Activated CD4-positive, alpha-beta memory T cell treated with anti-CD3 and anti-CD28 coated beads for 36 hours (primary cell): ENCODE measurements around the gene WASHC1. TPM values are rescaled to one million over a fixed set of nuclear protein-coding genes. Genes with fewer than 3 reads are reported as not detected.
"Not testable (repeated sequence)": the region's sequence is repeated elsewhere in the genome, so short reads cannot be mapped to it uniquely, and the experiment has no call there.

ENCODE experiments used
- CTCF ChIA-PET: fragments of 350-600 bp; sonication (Branson Sonifier 250); formaldehyde crosslinking; loops from one replicate; lab custom pipeline; 2021; ENCODE audit warnings: antibody characterized with exemption, inconsistent platforms; lab: Charles Lee
- POLR2A ChIA-PET: fragments of 350-600 bp; sonication (Branson Sonifier 250); formaldehyde crosslinking; loops from one replicate; lab custom pipeline; 2021; ENCODE audit warnings: antibody characterized with exemption; lab: Charles Lee
- DNase-seq: peaks from one replicate; pipeline ENCODE4 v3.0.0-alpha.2; 2020
- H3K27ac Mint-ChIP-seq: one replicate; pipeline ENCODE4 v1.8.0; 2021; ENCODE audit warnings: mixed read lengths
- H3K27me3 Mint-ChIP-seq: one replicate; pipeline ENCODE4 v1.8.0; 2021; ENCODE audit warnings: mixed read lengths
- H3K36me3 Mint-ChIP-seq: one replicate; pipeline ENCODE4 v1.8.0; 2021; ENCODE audit warnings: mixed read lengths
- H3K4me1 Mint-ChIP-seq: one replicate; pipeline ENCODE4 v1.8.0; 2021; ENCODE audit warnings: low read depth, mixed read lengths
- H3K4me3 Mint-ChIP-seq: one replicate; pipeline ENCODE4 v1.8.0; 2021; ENCODE audit warnings: mild to moderate bottlenecking, mixed read lengths
- H3K9me3 Mint-ChIP-seq: one replicate; pipeline ENCODE4 v1.8.0; 2021; ENCODE audit warnings: mixed read lengths
- intact Hi-C: fragments of 100-400 bp; cut with micrococcal nuclease; formaldehyde crosslinking; loops from one replicate; pipeline ENCODE4 v1.15.1; 2023
- total RNA-seq, 2 experiments: library from RNA; stranded (reverse); gene quantifications; one replicate each; pipeline ENCODE4 v1.2.3, GENCODE V29; 2021

The WASHC1 gene
- total RNA-seq, 2 experiments from 2014 or later, result 20.8 to 22.3 TPM

DNA sequence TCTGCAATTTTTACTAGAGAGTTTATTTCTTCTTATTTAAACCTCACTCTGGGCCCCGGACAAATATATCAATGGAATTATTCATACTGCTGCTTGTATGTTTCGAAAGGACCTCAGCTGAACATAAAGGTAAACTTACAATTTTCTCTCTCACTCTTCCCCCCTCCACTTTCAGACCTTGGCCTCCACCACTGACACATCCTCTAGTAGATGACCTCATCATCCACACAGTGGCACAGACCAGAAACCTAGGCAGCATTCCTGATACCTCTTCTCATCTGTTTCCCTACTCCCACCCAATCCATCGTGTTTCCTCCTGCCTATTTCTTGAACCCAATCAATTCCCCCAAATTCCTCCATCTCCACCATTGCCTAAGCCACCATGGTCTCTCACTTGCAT lies 15.2 kb upstream of the WASHC1 start:
- H3K9me3 Mint-ChIP-seq, POLR2A ChIA-PET, H3K4me3 Mint-ChIP-seq, DNase-seq, intact Hi-C loops, CTCF ChIA-PET, H3K27ac Mint-ChIP-seq, H3K27me3 Mint-ChIP-seq, H3K4me1 Mint-ChIP-seq, H3K36me3 Mint-ChIP-seq: not testable (repeated sequence)

- H3K4me1 Mint-ChIP-seq, POLR2A ChIA-PET, CTCF ChIA-PET, DNase-seq, H3K27ac Mint-ChIP-seq, H3K9me3 Mint-ChIP-seq, H3K27me3 Mint-ChIP-seq, H3K4me3 Mint-ChIP-seq, H3K36me3 Mint-ChIP-seq, intact Hi-C loops: not testable (repeated sequence)
These were observed 14.4 kb upstream of the WASHC1 start for GRCh38 chr9:43636-44035.

GRCh38 chr9:43116-43515 lies 13.9 kb upstream of the WASHC1 start:
- H3K36me3 Mint-ChIP-seq, H3K27ac Mint-ChIP-seq, H3K4me3 Mint-ChIP-seq, CTCF ChIA-PET, intact Hi-C loops, H3K4me1 Mint-ChIP-seq, DNase-seq, H3K9me3 Mint-ChIP-seq, H3K27me3 Mint-ChIP-seq, POLR2A ChIA-PET: not testable (repeated sequence)

GRCh38 chr9:41819-42218 lies 12.6 kb upstream of the WASHC1 start:
- CTCF ChIA-PET, H3K36me3 Mint-ChIP-seq, H3K4me1 Mint-ChIP-seq, DNase-seq, POLR2A ChIA-PET, H3K27me3 Mint-ChIP-seq, H3K27ac Mint-ChIP-seq, intact Hi-C loops, H3K4me3 Mint-ChIP-seq, H3K9me3 Mint-ChIP-seq: not testable (repeated sequence)

- H3K9me3 Mint-ChIP-seq, H3K27ac Mint-ChIP-seq, H3K36me3 Mint-ChIP-seq, CTCF ChIA-PET, DNase-seq, intact Hi-C loops, POLR2A ChIA-PET, H3K4me3 Mint-ChIP-seq, H3K4me1 Mint-ChIP-seq, H3K27me3 Mint-ChIP-seq: not testable (repeated sequence)
These were observed 12.0 kb upstream of the WASHC1 start for GRCh38 chr9:41261-41676.

DNA sequence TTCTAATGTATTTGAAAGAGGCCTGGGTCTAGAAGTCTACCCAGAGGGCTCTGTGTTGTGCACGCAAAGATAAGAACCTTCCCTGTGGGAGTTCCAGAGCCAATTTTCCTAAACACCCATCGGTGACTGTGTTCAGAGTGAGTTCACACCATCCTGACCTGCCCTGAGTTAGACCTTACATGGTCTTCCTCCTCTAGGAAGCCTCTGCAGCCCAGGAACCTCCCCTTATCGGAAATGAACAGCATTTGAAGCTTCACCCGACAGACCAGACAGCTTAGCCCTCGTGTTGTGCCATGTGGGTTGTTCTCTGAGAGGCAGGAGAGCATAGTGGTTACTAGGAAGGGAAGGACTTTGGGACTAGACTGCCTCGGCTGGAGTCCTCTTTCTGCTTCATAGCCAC lies 3.1 kb upstream of the WASHC1 start:
- H3K4me3 Mint-ChIP-seq, intact Hi-C loops, POLR2A ChIA-PET, DNase-seq, H3K9me3 Mint-ChIP-seq, CTCF ChIA-PET, H3K27me3 Mint-ChIP-seq, H3K36me3 Mint-ChIP-seq, H3K4me1 Mint-ChIP-seq, H3K27ac Mint-ChIP-seq: not testable (repeated sequence)

GRCh38 chr9:28775-29174 lies 481 bp downstream of the WASHC1 start:
- H3K9me3 Mint-ChIP-seq, POLR2A ChIA-PET, H3K27ac Mint-ChIP-seq, H3K4me3 Mint-ChIP-seq, H3K36me3 Mint-ChIP-seq, DNase-seq, H3K27me3 Mint-ChIP-seq, CTCF ChIA-PET, H3K4me1 Mint-ChIP-seq, intact Hi-C loops: not testable (repeated sequence)

GRCh38 chr9:21621-22020 lies 7.6 kb downstream of the WASHC1 start:
- POLR2A ChIA-PET, H3K9me3 Mint-ChIP-seq, H3K27ac Mint-ChIP-seq, CTCF ChIA-PET, intact Hi-C loops, DNase-seq, H3K4me3 Mint-ChIP-seq, H3K36me3 Mint-ChIP-seq, H3K27me3 Mint-ChIP-seq, H3K4me1 Mint-ChIP-seq: not testable (repeated sequence)

DNA sequence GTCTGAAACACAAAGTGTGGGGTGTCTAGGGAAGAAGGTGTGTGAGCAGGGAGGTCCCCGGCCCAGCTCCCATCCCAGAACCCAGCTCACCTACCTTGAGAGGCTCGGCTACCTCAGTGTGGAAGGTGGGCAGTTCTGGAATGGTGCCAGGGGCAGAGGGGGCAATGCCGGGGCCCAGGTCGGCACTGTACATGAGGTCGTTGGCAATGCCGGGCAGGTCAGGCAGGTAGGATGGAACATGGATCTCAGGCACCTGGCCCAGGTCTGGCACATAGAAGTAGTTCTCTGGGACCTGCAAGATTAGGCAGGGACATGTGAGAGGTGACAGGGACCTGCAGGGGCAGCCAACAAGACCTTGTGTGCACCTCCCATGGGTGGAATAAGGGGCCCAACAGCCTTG lies 12.4 kb downstream of the WASHC1 start:
- H3K4me3 Mint-ChIP-seq, POLR2A ChIA-PET, CTCF ChIA-PET, H3K27ac Mint-ChIP-seq, intact Hi-C loops, H3K9me3 Mint-ChIP-seq, DNase-seq, H3K36me3 Mint-ChIP-seq, H3K4me1 Mint-ChIP-seq, H3K27me3 Mint-ChIP-seq: not testable (repeated sequence)

DNA sequence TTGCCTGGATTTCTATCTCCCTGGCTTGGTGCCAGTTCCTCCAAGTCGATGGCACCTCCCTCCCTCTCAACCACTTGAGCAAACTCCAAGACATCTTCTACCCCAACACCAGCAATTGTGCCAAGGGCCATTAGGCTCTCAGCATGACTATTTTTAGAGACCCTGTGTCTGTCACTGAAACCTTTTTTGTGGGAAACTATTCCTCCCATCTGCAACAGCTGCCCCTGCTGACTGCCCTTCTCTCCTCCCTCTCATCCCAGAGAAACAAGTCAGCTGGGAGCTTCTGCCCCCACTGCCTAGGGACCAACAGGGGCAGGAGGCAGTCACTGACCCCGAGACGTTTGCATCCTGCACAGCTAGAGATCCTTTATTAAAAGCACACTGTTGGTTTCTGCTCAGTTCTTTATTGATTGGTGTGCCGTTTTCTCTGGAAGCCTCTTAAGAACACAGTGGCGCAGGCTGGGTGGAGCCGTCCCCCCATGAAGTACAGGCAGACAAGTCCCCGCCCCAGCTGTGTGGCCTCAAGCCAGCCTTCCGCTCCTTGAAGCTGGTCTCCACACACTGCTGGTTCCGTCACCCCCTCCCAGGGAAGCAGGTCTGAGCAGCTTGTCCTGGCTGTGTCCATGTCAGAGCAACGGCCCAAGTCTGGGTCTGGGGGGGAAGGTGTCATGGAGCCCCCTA lies 15.0 kb downstream of the WASHC1 start:
- H3K4me1 Mint-ChIP-seq, H3K9me3 Mint-ChIP-seq, DNase-seq, H3K27ac Mint-ChIP-seq, POLR2A ChIA-PET, CTCF ChIA-PET, intact Hi-C loops, H3K4me3 Mint-ChIP-seq, H3K27me3 Mint-ChIP-seq, H3K36me3 Mint-ChIP-seq: not testable (repeated sequence)

GRCh38 chr9:11206-11605 lies 18.1 kb downstream of the WASHC1 start:
- intact Hi-C loops, H3K27me3 Mint-ChIP-seq, H3K4me3 Mint-ChIP-seq, H3K36me3 Mint-ChIP-seq, POLR2A ChIA-PET, H3K4me1 Mint-ChIP-seq, CTCF ChIA-PET, H3K27ac Mint-ChIP-seq, H3K9me3 Mint-ChIP-seq: not testable (repeated sequence)
- peak; percentile 93 for DNase-seq

DNA sequence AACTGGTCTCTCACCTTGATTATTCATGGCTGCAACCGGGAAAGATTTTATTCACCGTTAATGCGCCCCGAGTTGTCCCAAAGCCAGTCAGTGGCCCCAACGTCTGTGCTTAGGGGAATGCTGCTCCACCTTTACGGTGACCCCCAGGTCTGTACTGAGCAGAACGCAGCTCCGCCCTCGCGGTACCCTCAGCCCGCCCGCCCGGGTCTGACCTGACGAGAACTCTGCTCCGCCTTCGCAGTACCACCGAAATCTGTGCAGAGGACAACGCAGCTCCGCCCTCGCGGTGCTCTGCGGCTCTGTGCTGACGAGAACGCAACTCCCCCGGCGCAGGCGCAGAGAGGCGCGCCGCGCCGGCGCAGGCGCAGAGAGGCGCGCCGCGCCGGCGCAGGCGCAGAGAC lies 18.6 kb downstream of the WASHC1 start:
- H3K4me3 Mint-ChIP-seq, H3K4me1 Mint-ChIP-seq, POLR2A ChIA-PET, H3K9me3 Mint-ChIP-seq, intact Hi-C loops, CTCF ChIA-PET, H3K27ac Mint-ChIP-seq, H3K36me3 Mint-ChIP-seq, H3K27me3 Mint-ChIP-seq: not testable (repeated sequence)
- peak; percentile 15 for DNase-seq

DNA sequence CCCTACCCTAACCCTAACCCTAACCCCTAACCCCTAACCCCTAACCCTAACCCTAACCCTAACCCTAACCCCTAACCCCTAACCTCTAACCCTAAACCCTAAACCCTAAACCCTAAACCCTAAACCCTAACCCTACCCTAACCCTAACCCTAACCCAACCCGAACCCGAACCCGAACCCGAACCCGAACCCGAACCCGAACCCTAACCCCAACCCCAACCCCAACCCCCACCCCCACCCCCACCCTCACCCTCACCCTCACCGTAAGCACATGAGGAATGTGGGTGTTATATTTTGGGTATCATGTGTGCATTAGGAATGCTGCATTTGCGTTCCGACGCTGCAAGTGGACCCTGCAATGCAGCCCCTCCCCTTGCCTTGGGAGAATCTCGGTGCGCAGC lies 19.0 kb downstream of the WASHC1 start:
- H3K4me1 Mint-ChIP-seq, CTCF ChIA-PET, H3K36me3 Mint-ChIP-seq, DNase-seq, H3K4me3 Mint-ChIP-seq, H3K27me3 Mint-ChIP-seq, H3K27ac Mint-ChIP-seq, intact Hi-C loops, POLR2A ChIA-PET, H3K9me3 Mint-ChIP-seq: not testable (repeated sequence)
